HG03139 (cell line): ENCODE results near the gene MED8.
"Not testable (repeated sequence)": the region's sequence is repeated elsewhere in the genome, so short reads cannot be mapped to it uniquely, and the experiment has no call there.

Source experiments
- ATAC-seq: cut with Tn5 transposase; IDR thresholded peaks from one replicate; pipeline ENCODE4 v1.9.1; 2021; ENCODE audit not compliant: unreplicated experiment

Gene MED8

DNA sequence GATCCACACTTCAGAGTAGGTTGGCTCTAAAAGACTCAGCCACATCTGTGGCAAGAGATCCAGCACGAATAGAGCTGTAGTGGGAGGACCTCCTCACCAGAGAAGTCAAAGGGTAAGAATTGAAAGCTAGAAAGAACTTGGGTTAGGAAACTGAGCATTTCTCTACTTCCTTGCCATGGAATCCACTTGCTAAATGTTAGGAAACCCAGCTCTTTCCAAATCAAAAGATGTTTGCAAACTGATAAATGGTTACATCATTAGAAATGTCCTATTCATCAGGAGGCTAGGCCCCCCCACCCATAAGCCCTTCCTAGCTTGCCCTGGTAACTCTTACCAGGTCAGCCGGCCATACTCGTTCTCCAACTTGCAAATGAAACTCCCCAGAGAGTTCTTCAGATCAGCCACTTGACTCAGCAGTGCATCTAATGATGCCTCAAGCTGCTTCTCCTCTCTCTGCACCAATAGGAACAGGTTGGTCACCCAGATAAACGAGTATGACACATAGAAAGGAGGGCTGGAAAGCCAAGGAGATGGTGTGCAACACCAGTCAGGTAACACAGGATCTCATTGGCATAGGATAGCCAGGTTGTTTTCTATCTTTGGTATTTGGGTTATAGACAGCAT, 1.5 kb downstream of the MED8 start:
- ATAC-seq = no peak

DNA sequence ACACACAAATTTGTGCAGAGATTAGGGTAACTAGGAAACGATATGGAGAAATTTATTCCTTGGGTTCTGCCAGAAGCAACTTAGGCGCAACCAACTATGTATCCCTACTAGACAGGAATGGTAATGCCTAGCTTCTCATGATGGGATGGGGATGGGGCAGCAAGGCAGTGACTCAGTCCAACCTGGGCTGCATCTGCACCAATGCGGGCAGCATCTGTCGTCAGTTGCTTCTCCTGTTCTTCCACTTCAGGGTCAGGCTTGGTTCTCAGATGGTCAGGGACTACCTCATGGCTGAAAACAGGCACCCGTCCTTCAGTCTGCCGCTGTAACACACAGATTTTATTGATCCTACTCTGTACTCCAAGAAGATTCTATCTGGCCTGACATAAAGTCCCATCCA, 2.9 kb downstream of the MED8 start:
- ATAC-seq = no peak

DNA sequence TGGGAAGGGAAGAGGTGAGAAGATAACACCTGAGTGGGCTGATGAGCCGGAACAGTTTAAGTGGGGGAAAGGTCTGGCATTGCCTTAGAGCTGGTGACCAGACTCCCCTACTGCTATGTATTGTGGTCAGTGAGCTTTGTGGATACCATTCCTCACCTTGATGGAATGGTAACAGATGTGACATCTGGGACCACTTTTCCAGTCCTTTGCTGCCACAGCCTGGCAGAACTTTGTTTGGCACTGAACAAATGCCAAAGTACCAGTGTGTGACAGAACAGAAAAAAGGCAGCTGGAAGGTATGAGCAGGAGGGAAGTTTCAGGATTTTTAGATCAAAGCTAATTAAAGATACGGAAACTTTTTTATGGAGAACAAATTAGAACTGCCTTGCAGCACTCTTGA, 6.2 kb downstream of the MED8 start:
- ATAC-seq = no peak

DNA sequence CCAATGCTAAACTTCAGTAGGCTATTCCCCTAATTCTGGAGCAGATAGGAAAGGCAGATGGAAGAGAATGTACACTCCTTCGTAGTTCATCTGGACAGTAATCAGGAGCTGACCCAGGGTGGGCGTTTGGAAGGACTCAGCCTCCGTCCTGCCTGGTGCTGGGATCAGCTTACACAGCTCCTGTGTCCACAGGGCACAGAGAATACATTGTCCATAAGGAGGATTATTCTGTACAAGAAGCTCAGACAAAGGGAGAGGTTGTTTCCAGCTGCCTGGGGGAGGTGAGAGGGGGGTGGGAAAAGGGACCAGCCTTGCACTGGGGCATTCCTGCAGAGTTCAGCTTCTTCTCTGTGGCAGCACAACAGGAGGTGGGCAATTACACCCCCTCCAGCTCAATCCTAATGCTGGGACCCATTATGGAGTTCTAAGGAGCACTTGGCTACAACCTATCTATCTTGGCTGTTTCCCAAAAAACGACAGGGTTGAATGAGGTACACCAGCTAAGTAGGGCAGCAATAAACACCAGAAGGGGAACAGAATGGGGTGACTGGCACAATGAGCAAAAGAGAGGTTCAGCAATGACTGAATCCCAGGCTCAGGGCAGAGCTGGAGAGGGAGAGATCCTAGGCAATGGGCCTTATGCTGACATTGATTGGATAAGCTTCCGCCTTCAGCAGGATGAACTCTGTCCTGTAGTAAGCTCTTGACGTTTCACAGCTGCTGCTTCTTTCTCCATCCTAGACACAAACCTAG, 7.4 kb downstream of the MED8 start:
- ATAC-seq = no peak

DNA sequence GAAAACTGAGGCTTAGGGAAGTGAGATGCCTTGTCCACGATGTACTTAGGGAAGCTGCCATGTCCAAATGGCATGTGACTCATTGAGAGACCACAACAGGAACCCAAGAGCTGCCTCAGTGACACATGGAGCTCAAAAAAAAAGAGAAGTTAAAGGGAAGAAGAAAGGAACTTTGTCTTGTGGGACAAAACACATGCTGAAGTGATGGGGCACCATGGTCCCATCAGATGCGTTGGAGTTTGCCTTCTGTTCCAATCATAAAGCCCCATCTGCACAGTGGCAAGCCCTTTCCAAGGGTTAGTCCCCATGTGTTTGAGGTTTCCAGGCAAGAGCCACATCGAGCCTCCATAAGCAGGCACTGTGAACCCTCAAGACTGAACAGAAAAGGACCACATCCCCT, 8.0 kb downstream of the MED8 start:
- ATAC-seq = no peak

DNA sequence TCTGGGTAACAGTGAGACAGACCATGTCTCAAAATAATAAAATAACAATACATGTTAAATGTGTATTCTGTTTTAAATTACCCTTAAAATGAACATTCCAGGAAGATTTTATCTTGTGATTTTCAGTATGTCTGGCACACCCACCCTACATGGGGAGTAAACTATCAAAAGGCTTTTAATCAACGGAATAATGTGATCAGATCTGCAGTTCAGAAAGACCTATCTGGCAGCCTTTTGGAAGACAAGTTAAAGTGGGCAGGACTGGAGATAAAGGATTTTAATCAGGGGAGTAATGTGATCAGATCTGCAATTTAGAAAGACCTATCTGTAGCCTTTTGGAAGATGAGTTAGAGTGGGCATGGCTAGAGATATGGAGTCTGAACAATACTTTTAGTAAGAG, 10.1 kb downstream of the MED8 start:
- ATAC-seq = no peak

DNA sequence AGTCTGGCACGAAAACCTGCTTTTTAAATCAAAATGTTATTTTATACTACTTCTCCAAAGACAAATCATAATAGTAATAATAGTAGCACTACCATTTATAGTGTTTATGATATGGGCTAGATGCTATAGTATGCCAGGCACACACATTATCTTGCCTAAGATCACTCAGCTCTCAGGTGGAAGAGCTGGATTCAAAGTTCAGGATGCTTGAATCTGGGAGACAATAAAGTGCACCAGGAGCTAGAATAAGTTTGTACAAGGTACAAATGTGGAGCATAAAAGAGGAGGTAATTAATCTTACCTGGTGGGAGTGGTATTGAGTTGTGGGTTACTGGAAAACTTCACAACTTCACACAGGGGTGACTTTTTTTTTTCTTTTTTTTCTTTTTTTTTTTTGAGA, 11.8 kb downstream of the MED8 start:
- no peak for ATAC-seq

DNA sequence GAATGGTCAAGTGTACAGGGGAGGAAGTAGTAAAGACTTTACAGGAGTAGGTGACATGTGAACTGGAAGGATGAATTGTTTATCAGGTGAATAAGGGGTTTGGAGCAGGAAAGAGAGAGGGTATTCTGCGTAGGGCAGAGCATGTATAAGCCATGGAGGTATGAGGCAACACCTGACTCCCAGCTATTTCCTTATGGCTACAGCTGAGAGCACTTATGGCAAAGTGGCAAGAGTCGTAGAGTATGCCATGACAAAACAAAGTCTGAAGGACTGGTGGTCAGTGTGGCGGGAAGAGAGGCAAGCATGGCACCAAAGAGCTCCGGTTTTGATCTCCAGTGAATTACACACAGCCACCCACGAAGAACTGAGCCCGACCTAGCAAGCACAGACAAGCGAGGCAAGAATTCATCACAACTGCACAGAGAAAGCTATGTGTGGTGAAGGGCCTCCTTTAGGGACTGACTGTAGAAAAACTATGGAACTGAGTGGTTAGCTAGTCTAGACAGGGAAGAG, 12.8 kb downstream of the MED8 start:
- ATAC-seq = no peak

DNA sequence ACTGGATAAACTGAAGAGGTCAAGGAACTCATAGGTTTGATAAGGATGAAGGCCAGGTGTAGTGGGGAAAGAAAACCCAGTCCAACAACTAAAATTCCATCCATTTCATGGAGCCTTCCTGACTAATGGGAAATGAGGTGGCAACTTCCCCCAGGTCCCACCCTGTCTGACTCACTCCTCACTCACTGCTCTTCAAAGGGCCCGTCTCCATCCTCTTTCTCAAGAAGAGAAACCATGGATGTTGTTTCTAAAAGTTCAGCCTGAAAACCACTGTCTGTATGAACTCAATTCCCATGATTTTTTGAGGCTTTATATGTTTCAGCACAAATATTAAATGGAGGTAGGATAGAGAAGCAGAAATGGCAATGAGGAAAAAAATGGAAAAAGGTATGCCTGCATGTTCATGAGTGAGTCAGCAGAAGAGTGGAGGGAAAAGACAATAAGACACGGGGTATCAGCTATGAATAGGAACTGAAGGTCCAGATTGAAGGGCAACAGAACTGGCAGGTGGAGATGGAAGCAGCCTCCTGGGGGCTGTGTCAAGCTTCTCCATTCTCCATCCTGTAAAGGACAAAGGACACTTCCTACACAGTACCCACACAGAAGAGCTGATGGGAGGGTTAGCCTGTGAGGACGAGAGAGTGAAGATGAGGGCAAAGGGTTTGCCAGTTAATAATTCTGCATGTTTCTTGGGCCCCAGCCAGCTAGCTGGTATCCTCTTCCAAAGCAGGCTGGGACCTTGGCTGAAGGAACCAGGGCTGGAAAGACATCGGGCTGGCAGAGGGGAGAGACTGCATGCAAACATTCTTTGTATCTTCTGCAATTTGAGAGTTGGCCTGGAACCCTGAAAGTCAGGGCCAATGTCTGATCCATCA, 16.3 kb downstream of the MED8 start:
- no peak for ATAC-seq

DNA sequence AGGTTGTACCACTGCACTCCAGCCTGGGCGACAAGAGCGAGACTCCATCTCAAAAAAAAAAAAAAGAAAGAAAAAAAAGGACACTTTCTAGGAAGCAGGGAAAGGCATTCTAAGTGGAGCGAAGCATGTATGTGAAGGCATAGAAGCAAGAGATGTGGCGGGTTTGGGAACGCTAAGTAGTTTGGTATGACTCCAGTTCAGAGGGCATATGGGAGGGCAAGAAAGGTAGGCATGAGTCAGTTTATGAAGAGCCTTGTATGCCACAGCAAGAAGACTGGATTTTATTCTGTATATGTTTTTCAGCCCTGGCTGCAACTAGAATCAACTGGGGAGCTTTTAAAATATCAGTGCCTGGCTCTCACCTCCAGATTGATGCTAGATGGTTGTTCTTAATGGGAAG, 17.4 kb downstream of the MED8 start:
- no peak for ATAC-seq

DNA sequence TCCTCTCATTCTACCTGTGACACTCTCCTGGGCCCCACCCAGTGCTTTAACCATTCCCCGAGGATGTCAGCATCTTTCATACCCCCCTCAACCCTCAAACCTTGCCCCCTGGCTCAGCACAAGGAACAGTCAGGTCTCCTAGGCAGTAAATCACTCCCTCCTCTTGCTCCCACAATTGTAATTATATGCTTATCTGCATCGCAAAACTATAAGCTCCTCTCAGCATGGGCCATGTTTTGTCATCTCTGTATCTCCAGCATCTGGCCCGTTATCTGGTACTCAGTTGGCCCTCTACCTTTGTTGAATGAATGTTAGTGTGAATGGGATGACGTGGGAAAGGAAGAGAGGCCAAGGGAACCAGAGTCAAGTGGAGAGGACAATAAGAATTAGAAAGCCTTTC, 19.0 kb downstream of the MED8 start:
- ATAC-seq = no peak

DNA sequence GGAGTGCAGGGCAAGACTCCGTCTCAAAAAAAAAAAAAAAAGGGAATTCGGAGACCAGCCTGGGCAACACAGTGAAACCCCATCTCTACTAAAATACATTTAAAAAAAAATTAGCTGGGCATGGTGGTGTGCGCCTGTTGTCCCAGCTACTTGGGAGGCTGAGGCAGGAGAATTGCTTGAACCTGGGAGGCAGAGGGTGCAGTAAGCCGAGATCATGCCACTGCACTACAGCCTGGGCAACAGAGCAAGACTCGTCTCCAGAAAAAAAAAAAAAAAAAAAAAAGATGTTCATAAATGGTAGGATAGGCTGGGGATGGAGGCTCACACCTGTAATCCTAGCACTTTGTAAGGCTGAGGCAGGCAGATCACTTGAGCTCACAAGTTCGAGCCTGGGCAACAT, 19.8 kb downstream of the MED8 start:
- not testable (repeated sequence) for ATAC-seq

DNA sequence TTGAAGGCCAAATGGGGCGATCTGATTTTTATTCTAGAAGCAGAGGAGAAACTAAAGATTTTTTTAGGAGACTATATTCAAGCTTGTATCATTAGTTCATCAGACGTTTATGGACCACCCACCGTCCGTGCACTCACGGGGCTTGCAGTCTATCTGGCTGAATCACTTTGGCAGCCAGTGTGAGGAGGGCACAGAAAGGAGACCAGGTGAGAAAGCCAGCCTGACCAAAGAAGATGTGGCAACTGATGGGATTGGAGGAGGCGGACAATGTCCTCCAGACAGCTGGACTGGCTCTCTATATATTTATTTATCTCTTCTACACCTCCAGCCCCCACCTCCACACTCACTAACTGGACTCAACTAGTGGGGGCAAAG, 21.0 kb downstream of the MED8 start:
- ATAC-seq = no peak

DNA sequence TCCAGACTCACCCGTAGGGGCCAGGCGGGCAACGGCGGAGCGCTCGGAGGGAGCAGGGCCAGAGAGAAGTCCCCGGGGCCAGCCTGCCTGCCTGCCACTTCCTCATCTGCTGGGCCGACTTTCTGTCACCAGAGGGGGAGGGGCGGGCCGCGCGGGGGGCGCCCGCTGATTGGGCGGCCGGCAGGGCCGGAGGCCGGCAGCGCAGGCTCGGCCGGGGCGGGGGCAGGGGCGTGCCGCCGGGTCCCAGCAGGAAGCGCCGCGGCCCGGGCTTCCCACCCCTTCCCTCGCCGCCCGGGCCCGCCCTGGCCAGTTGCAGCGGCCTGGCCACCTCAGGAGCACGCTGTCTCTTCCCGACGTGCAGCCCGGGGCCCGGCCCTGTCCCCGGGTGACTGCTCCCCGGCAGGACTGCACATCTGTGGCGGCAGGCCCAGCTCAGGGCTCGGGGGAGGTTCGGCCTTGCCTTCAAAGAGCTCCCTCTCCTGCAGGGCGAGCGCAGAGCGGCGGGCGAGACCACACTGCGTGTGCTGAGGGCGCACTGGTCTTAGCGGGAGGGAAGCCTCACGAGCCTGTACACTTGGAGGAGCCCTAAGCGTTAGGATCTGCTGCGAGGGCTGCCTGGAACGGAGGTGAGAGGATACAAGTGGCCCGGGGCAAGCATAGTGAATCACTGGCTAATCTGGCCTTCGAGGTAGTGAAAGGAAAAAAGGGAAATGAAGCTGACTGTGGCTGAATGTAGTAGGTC, 21.5 kb downstream of the MED8 start, which contains the start of gene ELOVL1:
ELOVL1 (minus strand) TSS at position 108 of the 742 bp plus-strand sequence. CDS start 2,402 bp downstream, outside the sequence.
- peak; percentile 63 for ATAC-seq

DNA sequence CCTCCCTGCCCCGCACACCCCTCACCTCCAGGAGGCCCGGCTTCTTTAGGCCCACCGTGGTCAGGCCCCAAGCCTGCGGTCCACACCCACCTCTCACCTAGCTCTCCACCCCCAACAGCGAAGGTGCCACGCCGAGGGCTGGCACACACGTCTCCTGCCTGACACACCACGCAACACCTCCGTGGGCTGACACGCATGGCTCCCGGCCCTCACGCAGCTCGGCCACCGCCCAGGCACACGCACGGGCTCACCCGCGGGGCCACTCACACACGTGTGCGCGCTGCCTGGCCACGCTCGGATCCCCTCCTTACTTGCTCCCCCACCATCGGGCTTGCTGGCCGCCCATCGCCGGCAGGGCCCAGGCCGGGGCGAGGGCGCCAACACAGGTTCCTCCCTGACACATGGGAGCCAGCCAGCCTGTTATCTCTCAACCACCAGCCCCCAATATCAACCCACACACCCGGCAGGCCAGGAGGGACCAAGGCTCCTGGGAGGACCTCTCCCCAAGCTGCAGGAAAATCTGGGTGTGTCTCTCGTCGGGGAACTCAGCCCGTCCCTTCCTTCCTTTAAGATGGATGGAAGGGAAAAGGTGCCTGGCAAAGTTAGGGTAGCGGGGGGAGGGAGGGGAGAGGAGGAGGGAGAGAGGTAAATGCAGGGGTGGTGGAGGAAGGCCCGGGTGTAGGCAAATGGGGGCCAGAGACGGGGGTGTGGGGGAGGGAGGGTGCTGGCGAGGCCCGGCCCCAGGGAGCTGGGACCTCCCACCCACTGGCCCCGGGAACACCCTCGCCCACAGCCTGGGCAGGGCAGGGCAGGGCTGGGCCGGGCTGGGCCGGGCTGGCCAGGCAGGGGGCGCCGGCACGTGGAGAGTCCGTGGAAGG, 22.3 kb downstream of the MED8 start:
- ATAC-seq = peak; percentile 32

DNA sequence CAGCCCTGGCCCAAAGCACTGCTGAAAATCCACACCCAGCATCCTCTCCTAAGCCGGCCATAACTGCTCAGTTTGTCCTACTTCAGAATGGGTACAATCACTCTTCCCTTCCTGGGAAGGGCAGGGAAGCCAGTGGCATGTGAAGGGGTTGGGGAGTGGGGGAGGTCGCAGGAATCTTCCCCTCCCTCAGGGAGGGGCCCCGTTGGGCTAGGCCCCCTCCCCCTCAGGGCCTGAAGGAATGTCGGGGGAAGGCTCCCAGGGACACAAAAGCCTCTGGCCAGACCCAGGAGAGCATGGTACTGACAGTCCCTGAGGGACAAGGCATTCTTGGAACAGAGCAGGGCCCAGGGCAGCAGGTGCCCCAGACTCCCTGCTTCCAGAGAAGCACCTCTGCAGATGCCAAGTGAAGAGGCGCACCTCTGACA, 23.0 kb downstream of the MED8 start:
- ATAC-seq = no peak

DNA sequence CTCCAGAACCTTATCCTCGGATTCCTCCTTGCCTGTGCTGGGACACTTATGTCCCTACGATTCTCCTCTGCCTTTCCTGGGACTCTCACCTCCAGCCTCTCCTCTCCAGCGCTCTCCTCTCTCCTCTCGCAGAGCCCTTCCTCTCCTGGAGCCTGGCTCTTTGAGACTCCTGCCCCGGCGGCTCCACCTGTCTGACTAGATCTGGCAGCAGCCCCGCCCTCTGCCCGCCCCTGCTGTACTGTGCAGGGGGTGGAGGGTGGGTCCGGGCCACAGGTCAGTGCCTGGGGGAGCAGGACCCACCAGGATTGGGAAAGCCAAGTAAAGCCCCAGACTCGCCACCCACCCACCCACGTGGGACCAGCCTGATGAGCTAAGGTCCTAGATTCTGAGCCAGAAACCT, 23.4 kb downstream of the MED8 start:
- no peak for ATAC-seq

DNA sequence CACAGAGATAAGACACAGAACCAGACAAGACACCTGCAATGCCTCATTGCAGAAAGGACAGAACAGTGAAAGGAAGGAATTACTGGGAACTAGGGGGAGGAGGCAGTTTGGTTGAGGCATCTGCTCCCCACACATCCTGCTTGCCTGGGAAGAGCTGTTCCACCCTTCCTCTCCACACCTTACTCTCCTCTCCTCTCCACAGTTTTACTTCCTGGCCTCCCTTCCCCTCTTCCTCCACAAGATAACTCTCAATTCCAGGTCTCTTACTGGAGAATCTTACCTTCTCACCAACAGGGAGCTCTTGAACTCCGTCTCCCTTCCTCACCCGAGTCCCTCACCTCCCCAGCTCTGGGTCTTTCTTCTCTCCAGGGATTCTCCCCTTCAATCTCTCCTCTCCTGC, 23.9 kb downstream of the MED8 start:
- no peak for ATAC-seq

DNA sequence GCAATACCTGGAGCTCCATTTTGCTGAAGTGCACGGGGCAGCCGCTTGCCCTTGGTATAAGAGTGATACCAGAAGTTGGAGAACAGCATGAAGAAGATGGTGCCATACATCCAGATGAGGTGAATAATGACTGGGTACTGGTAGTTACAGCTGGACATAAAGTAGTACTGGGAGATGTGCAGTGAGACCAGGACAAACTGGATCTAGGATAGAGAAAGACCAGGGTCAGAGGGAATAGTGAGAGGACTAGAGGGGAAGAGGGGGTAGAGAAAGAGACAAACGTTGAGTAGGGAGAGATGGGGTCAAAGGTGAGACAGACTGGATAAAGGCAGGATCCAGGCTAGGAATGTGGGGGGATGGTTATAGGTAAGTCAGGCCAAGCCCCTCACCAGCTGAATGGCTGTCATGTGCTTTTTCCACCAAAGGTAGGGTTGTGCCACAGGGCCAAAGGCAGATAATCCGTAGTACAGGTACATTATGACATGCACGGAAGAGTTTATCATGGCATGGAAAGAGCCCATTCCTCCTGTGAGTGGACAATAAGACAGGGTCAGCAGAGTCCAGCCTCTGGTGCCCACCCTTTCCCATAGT, 25.6 kb downstream of the MED8 start:
- ATAC-seq = no peak
